Activated naive CD4-positive, alpha-beta T cell treated with anti-CD3 and anti-CD28 coated beads, Interleukin-2, amount 50 U/mL, for 72 hours (primary cell): Measurements from ENCODE around the gene SLC35F3. TPM values are rescaled to one million over a fixed set of nuclear protein-coding genes. Genes with fewer than 3 reads are reported as not detected.
"Not testable (repeated sequence)": the region's sequence is repeated elsewhere in the genome, so short reads cannot be mapped to it uniquely, and the experiment has no call there.

Experiments used
- ATAC-seq, 2 donors: fragments of 150-1000 bp; cut with Tn5 transposase; 2 replicates each; pipeline ENCODE4 v1.10.0; 2021; ENCODE audit warnings: mild to moderate bottlenecking in 2 of 2, moderate library complexity in 2 of 2
- DNase-seq, 2 donors: peaks; one replicate each; pipeline ENCODE4 v3.0.0; 2021 to 2022; ENCODE audit warnings: low spot score in 2 of 2
- H3K27ac Mint-ChIP-seq, 2 donors: one replicate each; pipeline ENCODE4 v1.8.0; 2022; ENCODE audit warnings: mild to moderate bottlenecking in 2 of 2, mixed read lengths in 2 of 2
- H3K36me3 Mint-ChIP-seq, 2 donors: one replicate each; pipeline ENCODE4 v1.8.0; 2022; ENCODE audit warnings: mixed read lengths in 2 of 2
- H3K9me3 Mint-ChIP-seq, 2 donors: one replicate each; pipeline ENCODE4 v1.8.0; 2022; ENCODE audit warnings: mixed read lengths in 2 of 2
- total RNA-seq, 2 donors: library from RNA; stranded (reverse); gene quantifications; one replicate each; pipeline ENCODE4 v1.2.3, GENCODE V29; 2022

SLC35F3 gene
- under 1 TPM in 1 of 2 donors, not detected in 1; 0.49 TPM for total RNA-seq

- Mint-ChIP-seq H3K9me3 (peaks cover 4% of the 10 kb centered on the region in 2 donors), H3K27ac (peak within 1 kb of the TSS in 1 of 2 donors; percentile 87), H3K36me3 (peaks cover 7 to 8% of the 10 kb centered on the region in 2 donors)
- peak in 1 of 2 donors; percentile 79 for ATAC-seq
- DNase-seq, result peak in 1 of 2 donors; percentile 25
These were observed at the start of gene SLC35F3 for GRCh38 chr1:233904633-233905415. SLC35F3 (plus strand) TSS chr1:233904676.

GRCh38 chr1:233859446-233859845 lies 45.0 kb upstream of the SLC35F3 start:
- Mint-ChIP-seq H3K27ac (no peak overlapping the region), H3K9me3 (peaks cover 4 to 9% of the 10 kb centered on the region in 2 donors), H3K36me3 (no peaks in the 10 kb centered on the region)
- ATAC-seq, result no peak
- no peak for DNase-seq

- ATAC-seq (no peak), DNase-seq (no peak)
- no peak overlapping the region for H3K27ac Mint-ChIP-seq
- peaks cover 0 to 7% of the 10 kb centered on the region in 2 donors for H3K36me3 Mint-ChIP-seq
- peaks cover 17 to 20% of the 10 kb centered on the region in 2 donors for H3K9me3 Mint-ChIP-seq
These were observed 40.5 kb upstream of the SLC35F3 start for GRCh38 chr1:233863901-233864545.

GRCh38 chr1:233864578-233864977 lies 39.9 kb upstream of the SLC35F3 start:
- no peak overlapping the region for H3K27ac Mint-ChIP-seq
- no peak for ATAC-seq
- DNase-seq, result no peak
- peaks cover 17 to 21% of the 10 kb centered on the region in 2 donors for H3K9me3 Mint-ChIP-seq
- H3K36me3 Mint-ChIP-seq, result peaks cover 0 to 7% of the 10 kb centered on the region in 2 donors

GRCh38 chr1:233865216-233865615 lies 39.3 kb upstream of the SLC35F3 start:
- Mint-ChIP-seq H3K9me3 (peaks cover 22 to 27% of the 10 kb centered on the region in 2 donors), H3K36me3 (peaks cover 0 to 7% of the 10 kb centered on the region in 2 donors), H3K27ac (no peak overlapping the region)
- ATAC-seq (no peak), DNase-seq (no peak)

GRCh38 chr1:233865902-233866301 lies 38.6 kb upstream of the SLC35F3 start:
- DNase-seq (no peak), ATAC-seq (no peak)
- Mint-ChIP-seq H3K9me3 (peaks cover 22 to 27% of the 10 kb centered on the region in 2 donors), H3K27ac (no peak overlapping the region), H3K36me3 (peaks cover 0 to 7% of the 10 kb centered on the region in 2 donors)

- Mint-ChIP-seq H3K36me3 (peaks cover 0 to 7% of the 10 kb centered on the region in 2 donors), H3K9me3 (peaks cover 22 to 27% of the 10 kb centered on the region in 2 donors), H3K27ac (no peak overlapping the region)
- no peak for ATAC-seq
- no peak for DNase-seq
These were observed 37.4 kb upstream of the SLC35F3 start for GRCh38 chr1:233867028-233867427.

- H3K27ac Mint-ChIP-seq, result no peak overlapping the region
- ATAC-seq, result no peak
- peaks cover 0 to 7% of the 10 kb centered on the region in 2 donors for H3K36me3 Mint-ChIP-seq
- no peak for DNase-seq
- peaks cover 22 to 27% of the 10 kb centered on the region in 2 donors for H3K9me3 Mint-ChIP-seq
These were observed 36.0 kb upstream of the SLC35F3 start for GRCh38 chr1:233868461-233868860.

GRCh38 chr1:233869680-233870079 lies 34.8 kb upstream of the SLC35F3 start:
- H3K27ac Mint-ChIP-seq, result no peak overlapping the region
- H3K9me3 Mint-ChIP-seq, result peaks cover 18 to 22% of the 10 kb centered on the region in 2 donors
- no peak for ATAC-seq
- peaks cover 0 to 7% of the 10 kb centered on the region in 2 donors for H3K36me3 Mint-ChIP-seq
- DNase-seq, result no peak

- DNase-seq (no peak), ATAC-seq (no peak)
- H3K9me3 Mint-ChIP-seq, result peaks cover 4 to 7% of the 10 kb centered on the region in 2 donors
- H3K36me3 Mint-ChIP-seq, result no peaks in the 10 kb centered on the region
- H3K27ac Mint-ChIP-seq, result no peak overlapping the region
These were observed 30.8 kb upstream of the SLC35F3 start for GRCh38 chr1:233873666-233874065.

GRCh38 chr1:233879841-233880240 lies 24.6 kb upstream of the SLC35F3 start:
- Mint-ChIP-seq H3K27ac (no peak overlapping the region), H3K9me3 (peaks cover 5 to 15% of the 10 kb centered on the region in 2 donors), H3K36me3 (peaks cover 0 to 12% of the 10 kb centered on the region in 2 donors)
- ATAC-seq (no peak), DNase-seq (no peak)

- peaks cover 11 to 18% of the 10 kb centered on the region in 2 donors for H3K9me3 Mint-ChIP-seq
- no peak overlapping the region for H3K27ac Mint-ChIP-seq
- H3K36me3 Mint-ChIP-seq, result peaks cover 0 to 12% of the 10 kb centered on the region in 2 donors
- DNase-seq (no peak), ATAC-seq (no peak)
These were observed 20.8 kb upstream of the SLC35F3 start for GRCh38 chr1:233883671-233884070.

- no peak for DNase-seq
- peaks cover 18 to 27% of the 10 kb centered on the region in 2 donors for H3K9me3 Mint-ChIP-seq
- ATAC-seq, result no peak
- no peak overlapping the region for H3K27ac Mint-ChIP-seq
- peaks cover 9 to 19% of the 10 kb centered on the region in 2 donors for H3K36me3 Mint-ChIP-seq
These were observed 19.9 kb upstream of the SLC35F3 start for GRCh38 chr1:233884461-233885151.

- DNase-seq (no peak), ATAC-seq (no peak)
- Mint-ChIP-seq H3K36me3 (peaks cover 15 to 19% of the 10 kb centered on the region in 2 donors), H3K9me3 (peaks cover 19 to 31% of the 10 kb centered on the region in 2 donors), H3K27ac (no peak overlapping the region)
These were observed 19.1 kb upstream of the SLC35F3 start for GRCh38 chr1:233885196-233885920.

- not testable (repeated sequence) for DNase-seq, ATAC-seq, H3K27ac Mint-ChIP-seq
- H3K36me3 Mint-ChIP-seq, result peaks cover 11 to 15% of the 10 kb centered on the region in 2 donors
- peaks cover 22 to 33% of the 10 kb centered on the region in 2 donors for H3K9me3 Mint-ChIP-seq
These were observed 13.3 kb upstream of the SLC35F3 start for GRCh38 chr1:233891151-233891550.
